ENCODE data around the gene C3orf85.

C3orf85 gene

DNA sequence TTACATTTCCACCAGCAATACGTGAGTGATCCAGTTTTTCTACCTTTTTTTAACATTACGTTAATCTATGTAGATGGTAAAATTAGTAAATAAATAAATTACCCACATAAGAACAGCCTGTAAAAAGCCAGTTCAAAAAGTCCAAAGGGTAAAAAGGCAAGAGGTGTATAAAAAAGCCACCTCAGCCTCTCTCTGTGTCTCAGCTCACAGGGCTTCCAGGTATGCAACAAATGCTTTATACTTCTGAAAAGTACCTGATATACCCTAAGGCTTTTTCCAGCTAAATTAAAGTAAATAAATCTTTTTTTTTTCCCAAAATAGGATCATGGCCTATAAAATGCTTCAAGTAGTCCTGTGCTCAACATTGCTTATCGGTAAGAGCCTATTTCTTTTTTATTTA lies at the start of gene C3orf85:
C3orf85 (plus strand) TSS at position 197 of the 400 bp plus-strand sequence; CDS start at position 326, 129 bp downstream.
- TF ChIP-seq, protein P1, sequence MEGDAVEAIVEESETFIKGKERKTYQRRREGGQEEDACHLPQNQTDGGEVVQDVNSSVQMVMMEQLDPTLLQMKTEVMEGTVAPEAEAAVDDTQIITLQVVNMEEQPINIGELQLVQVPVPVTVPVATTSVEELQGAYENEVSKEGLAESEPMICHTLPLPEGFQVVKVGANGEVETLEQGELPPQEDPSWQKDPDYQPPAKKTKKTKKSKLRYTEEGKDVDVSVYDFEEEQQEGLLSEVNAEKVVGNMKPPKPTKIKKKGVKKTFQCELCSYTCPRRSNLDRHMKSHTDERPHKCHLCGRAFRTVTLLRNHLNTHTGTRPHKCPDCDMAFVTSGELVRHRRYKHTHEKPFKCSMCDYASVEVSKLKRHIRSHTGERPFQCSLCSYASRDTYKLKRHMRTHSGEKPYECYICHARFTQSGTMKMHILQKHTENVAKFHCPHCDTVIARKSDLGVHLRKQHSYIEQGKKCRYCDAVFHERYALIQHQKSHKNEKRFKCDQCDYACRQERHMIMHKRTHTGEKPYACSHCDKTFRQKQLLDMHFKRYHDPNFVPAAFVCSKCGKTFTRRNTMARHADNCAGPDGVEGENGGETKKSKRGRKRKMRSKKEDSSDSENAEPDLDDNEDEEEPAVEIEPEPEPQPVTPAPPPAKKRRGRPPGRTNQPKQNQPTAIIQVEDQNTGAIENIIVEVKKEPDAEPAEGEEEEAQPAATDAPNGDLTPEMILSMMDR (IDR thresholded peaks at IDR 0.05; ENCODE audit: low read depth, low read length): no peak

GRCh38 chr3:109089265-109089664 lies 47.3 kb upstream of the C3orf85 start:
- TF ChIP-seq, protein P1 (IDR thresholded peaks at IDR 0.05; ENCODE audit: low read depth, low read length): no peak
- no peak overlapping the region for H3K4me3 ChIP-seq (ENCODE audit: low read depth, low read length)

More for the DNA sequence above, at the start of gene C3orf85:
- no peak within 1 kb of the TSS for H3K4me3 ChIP-seq (ENCODE audit: low read depth, low read length)

GRCh38 chr3:109091846-109092245 lies 44.7 kb upstream of the C3orf85 start:
- TF ChIP-seq, protein P1 (IDR thresholded peaks at IDR 0.05; ENCODE audit: low read depth, low read length): no peak
- no peak overlapping the region for H3K4me3 ChIP-seq (ENCODE audit: low read depth, low read length)

DNA sequence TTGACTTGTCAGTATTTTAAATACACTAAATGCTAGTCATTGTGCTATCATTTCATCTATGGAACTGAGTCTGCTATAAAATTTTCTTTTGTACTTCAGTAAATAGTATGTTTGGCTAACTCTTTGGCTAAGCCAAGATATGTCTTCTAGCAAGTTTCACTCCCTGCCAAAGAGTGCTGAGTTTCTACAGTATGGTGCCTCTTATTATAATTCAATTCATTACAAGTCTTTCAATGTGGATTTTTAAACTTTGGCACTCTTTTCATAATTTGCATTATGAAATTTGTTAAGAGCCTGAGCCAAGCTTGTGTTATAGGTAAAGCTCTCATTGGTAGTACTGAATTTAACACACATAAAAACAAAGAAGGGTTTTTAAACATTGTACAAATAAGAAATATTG lies 43.0 kb upstream of the C3orf85 start:
- H3K4me3 ChIP-seq (ENCODE audit: low read depth, low read length): no peak overlapping the region
- TF ChIP-seq, protein P1 (IDR thresholded peaks at IDR 0.05; ENCODE audit: low read depth, low read length): no peak

GRCh38 chr3:109095166-109095565 lies 41.4 kb upstream of the C3orf85 start:
- no peak overlapping the region for H3K4me3 ChIP-seq (ENCODE audit: low read depth, low read length)
- TF ChIP-seq, protein P1 (IDR thresholded peaks at IDR 0.05; ENCODE audit: low read depth, low read length): no peak

DNA sequence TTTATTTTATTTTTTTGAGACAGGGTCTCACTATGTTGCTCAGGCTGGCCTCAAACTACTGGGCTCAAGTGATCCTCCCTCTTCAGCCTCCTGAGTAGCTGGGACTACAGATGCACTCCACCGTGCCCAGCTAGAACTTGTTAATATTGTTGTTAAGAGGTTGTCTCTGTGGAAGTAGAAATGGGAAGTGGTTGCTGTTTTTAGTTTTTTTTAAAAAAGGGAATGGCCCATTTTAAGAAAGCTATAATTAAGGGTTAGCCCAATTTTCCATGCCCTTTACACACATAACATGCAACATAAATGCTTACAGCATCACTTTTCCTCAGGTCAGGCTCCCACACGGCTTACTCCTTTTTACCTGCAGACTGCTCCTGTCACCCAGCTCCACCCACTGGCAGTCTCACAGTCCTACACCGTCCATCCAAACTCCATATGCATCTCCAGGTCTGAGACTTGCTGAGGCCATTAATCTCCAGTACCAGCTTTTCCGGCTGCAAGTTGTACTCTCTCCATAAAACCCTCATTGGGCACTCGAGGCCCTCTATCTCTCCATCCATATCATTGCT lies 38.4 kb upstream of the C3orf85 start:
- TF ChIP-seq, protein P1 (IDR thresholded peaks at IDR 0.05; ENCODE audit: low read depth, low read length): no peak
- no peak overlapping the region for H3K4me3 ChIP-seq (ENCODE audit: low read depth, low read length)

- TF ChIP-seq, protein P1 (IDR thresholded peaks at IDR 0.05; ENCODE audit: low read depth, low read length): no peak
- no peak overlapping the region for H3K4me3 ChIP-seq (ENCODE audit: low read depth, low read length)
These were observed 26.9 kb upstream of the C3orf85 start for GRCh38 chr3:109109574-109109973.
